C4-2B (cell line): Measurements from ENCODE around the gene PRELP.

Experiments
- ZFX ChIP-seq: fragments of 450-650 bp; IDR thresholded peaks from 2 replicates; pipeline ENCODE4 v1.6.1; 2017
- TF ChIP-seq, protein P1 (sequence below): fragments of 450-650 bp; conservative IDR thresholded peaks from 2 replicates; pipeline ENCODE4 v1.5.1; 2017; ENCODE audit warnings: mild to moderate bottlenecking

DNA sequence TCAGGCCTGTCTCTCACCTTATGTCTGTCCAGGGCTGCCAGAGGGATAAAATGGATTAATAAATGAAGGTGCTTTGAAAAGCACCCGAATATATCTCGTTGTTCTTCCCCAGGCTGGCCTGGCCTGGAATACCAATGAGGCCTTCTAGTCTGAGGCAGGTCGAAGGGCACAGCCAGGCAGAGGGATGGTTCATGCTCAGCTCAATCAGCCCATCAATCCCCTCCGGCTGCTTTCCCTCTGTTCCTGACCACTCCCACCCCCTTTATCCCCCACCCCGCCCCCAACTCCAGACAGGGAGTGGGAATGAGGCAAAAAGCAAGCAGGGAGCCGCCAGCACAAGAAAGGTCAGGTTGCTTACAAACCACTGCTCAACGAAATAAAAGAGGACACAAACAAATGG, 40.0 kb upstream of the PRELP start:
- TF ChIP-seq, protein P1, sequence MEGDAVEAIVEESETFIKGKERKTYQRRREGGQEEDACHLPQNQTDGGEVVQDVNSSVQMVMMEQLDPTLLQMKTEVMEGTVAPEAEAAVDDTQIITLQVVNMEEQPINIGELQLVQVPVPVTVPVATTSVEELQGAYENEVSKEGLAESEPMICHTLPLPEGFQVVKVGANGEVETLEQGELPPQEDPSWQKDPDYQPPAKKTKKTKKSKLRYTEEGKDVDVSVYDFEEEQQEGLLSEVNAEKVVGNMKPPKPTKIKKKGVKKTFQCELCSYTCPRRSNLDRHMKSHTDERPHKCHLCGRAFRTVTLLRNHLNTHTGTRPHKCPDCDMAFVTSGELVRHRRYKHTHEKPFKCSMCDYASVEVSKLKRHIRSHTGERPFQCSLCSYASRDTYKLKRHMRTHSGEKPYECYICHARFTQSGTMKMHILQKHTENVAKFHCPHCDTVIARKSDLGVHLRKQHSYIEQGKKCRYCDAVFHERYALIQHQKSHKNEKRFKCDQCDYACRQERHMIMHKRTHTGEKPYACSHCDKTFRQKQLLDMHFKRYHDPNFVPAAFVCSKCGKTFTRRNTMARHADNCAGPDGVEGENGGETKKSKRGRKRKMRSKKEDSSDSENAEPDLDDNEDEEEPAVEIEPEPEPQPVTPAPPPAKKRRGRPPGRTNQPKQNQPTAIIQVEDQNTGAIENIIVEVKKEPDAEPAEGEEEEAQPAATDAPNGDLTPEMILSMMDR = no peak
- TF ChIP-seq ZFX = no peak
